ENCODE measurements around the gene CA14. TPM values are rescaled to one million over a fixed set of nuclear protein-coding genes. Genes with fewer than 3 reads are reported as not detected.

The CA14 gene
- total and polyA plus RNA-seq, 2 experiments from 2014 or later, result 41.3 to 47.4 TPM

DNA sequence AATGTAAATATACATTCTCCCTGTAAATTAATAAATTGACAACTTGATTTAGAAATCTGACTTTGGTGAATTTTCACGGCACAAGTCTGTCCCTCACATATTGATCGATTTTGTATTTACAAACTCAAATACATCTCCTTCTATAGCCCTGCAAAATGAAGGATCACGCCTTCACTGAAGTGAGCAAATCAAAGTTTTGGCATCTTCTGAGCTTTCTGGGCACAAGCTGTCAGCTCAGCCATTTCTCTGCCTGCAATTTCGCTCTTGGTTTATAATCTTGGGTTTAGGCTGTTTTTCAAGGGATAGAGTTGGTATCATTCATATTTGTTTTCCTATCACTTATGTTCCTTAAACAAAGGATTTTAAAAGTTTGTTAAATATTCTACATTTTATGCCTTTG, 47.5 kb upstream of the CA14 start (continued):
- no peak for TF ChIP-seq CREB1 (CRISPR knock-in tag; IDR thresholded peaks at IDR 0.05; ENCODE audit: low read depth)

DNA sequence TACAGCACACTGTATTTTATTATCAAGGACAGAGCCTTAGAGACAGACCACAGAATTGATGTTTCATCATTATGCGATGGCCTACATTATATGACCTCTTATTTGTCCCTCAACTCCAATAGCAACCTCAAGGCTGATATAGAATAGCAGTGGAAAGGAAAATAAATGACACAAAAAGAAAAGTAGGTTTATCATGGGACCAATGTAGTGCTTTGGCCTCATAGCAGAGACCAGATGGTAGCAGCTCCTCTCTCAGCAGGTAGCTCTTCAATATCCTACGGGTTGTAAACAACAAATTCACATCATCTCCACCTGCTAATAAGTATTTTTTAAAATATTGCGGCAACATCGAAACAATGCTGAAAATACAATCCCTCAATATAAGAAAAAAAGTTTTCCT, 46.9 kb upstream of the CA14 start:
- DNase-seq (ENCODE audit: low spot score), result no peak
- Histone ChIP-seq H3K4me2 (no peak overlapping the region), H2AFZ (no peak overlapping the region), H3K27me3 (ENCODE audit: insufficient read depth) (no peaks in the 10 kb centered on the region), H3K9me2 (ENCODE audit: insufficient read depth) (no peaks in the 10 kb centered on the region), H3K36me3 (ENCODE audit: insufficient read depth) (no peaks in the 10 kb centered on the region), H3F3A (replicated peaks; ENCODE audit: low read depth) (no peaks in the 10 kb centered on the region; the same call in 1 of the 2 replicates), H3K27ac (ENCODE audit: low read depth) (no peak overlapping the region), H3K4me1 (ENCODE audit: insufficient read depth) (no peaks in the 10 kb centered on the region), H3K4me3 (no peak overlapping the region), H4K20me1 (replicated peaks; ENCODE audit: insufficient read depth) (no peaks in the 10 kb centered on the region), H3K79me2 (replicated peaks; ENCODE audit: insufficient read depth) (no peaks in the 10 kb centered on the region)
- H3K27me3 Mint-ChIP-seq (ENCODE audit: insufficient read depth, low read depth, poor library complexity), result peaks cover 7% of the 10 kb centered on the region
- H3K36me3 Mint-ChIP-seq (ENCODE audit: low read depth), result no peaks in the 10 kb centered on the region
- no peak overlapping the region for H3K27ac Mint-ChIP-seq
- H3K4me3 Mint-ChIP-seq, result no peak overlapping the region
- H3K9me3 Mint-ChIP-seq, result no peaks in the 10 kb centered on the region
- ATAC-seq, result no peak
- H3K4me1 Mint-ChIP-seq, result peaks cover 2% of the 10 kb centered on the region
- TF ChIP-seq POLR2AphosphoS5 (IDR thresholded peaks at IDR 0.05; ENCODE audit: low read depth) (no peak), ZNF114 (CRISPR knock-in tag; IDR thresholded peaks at IDR 0.05) (no peak), CREB1 (CRISPR knock-in tag; IDR thresholded peaks at IDR 0.05; ENCODE audit: low read depth) (no peak), JUNB (IDR thresholded peaks at IDR 0.05; ENCODE audit: unreplicated experiment) (no peak), NANOG (IDR thresholded peaks at IDR 0.05; ENCODE audit: borderline replicate concordance) (no peak), EZH2 (IDR thresholded peaks at IDR 0.05; ENCODE audit: low read depth, unreplicated experiment) (no peak), ZNF462 (CRISPR knock-in tag; IDR thresholded peaks at IDR 0.05) (no peak), EZH2phosphoT487 (IDR thresholded peaks at IDR 0.05; ENCODE audit: unreplicated experiment) (no peak)
- TF ChIP-seq, protein P1, sequence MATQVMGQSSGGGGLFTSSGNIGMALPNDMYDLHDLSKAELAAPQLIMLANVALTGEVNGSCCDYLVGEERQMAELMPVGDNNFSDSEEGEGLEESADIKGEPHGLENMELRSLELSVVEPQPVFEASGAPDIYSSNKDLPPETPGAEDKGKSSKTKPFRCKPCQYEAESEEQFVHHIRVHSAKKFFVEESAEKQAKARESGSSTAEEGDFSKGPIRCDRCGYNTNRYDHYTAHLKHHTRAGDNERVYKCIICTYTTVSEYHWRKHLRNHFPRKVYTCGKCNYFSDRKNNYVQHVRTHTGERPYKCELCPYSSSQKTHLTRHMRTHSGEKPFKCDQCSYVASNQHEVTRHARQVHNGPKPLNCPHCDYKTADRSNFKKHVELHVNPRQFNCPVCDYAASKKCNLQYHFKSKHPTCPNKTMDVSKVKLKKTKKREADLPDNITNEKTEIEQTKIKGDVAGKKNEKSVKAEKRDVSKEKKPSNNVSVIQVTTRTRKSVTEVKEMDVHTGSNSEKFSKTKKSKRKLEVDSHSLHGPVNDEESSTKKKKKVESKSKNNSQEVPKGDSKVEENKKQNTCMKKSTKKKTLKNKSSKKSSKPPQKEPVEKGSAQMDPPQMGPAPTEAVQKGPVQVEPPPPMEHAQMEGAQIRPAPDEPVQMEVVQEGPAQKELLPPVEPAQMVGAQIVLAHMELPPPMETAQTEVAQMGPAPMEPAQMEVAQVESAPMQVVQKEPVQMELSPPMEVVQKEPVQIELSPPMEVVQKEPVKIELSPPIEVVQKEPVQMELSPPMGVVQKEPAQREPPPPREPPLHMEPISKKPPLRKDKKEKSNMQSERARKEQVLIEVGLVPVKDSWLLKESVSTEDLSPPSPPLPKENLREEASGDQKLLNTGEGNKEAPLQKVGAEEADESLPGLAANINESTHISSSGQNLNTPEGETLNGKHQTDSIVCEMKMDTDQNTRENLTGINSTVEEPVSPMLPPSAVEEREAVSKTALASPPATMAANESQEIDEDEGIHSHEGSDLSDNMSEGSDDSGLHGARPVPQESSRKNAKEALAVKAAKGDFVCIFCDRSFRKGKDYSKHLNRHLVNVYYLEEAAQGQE (IDR thresholded peaks at IDR 0.05; ENCODE audit: unreplicated experiment), result no peak
